ENCODE data around the gene SPATS1.
A peak's percentile ranks its signal among the peaks of the same experiment; 100 is the strongest.

The SPATS1 gene

GRCh38 chr6:44373051-44373450 is 30.6 kb downstream of the SPATS1 start:
- H3K79me2 ChIP-seq (ENCODE audit: insufficient read depth, low read length), result no peaks in the 10 kb centered on the region
- H4K20me1 ChIP-seq (ENCODE audit: insufficient read depth, low read length, poor library complexity, severe bottlenecking), result no peaks in the 10 kb centered on the region
- H3K36me3 ChIP-seq (ENCODE audit: insufficient read depth, low read length), result no peaks in the 10 kb centered on the region
- no peaks in the 10 kb centered on the region for H3K27me3 ChIP-seq (ENCODE audit: insufficient read depth, low read length, poor library complexity, severe bottlenecking)
- no peaks in the 10 kb centered on the region for H3F3A ChIP-seq (ENCODE audit: low read depth)
- H2AFZ ChIP-seq (ENCODE audit: low read length), result 0 out of 2 replicates have a peak overlapping the region, but pooled peaks have one; percentile 54
- no peaks in the 10 kb centered on the region for H3K9me3 ChIP-seq (ENCODE audit: insufficient read depth, low read depth, low read length)
- no peaks in the 10 kb centered on the region for H3K4me1 ChIP-seq (ENCODE audit: insufficient read depth, low read length, poor library complexity, severe bottlenecking)
- TF ChIP-seq EZH2phosphoT487 (IDR thresholded peaks at IDR 0.05; ENCODE audit: borderline replicate concordance) (no peak), CTCF (conservative IDR thresholded peaks at IDR 0.05; ENCODE audit: low read length) (no peak)
- H3K4me2 ChIP-seq (ENCODE audit: low read depth, low read length, poor library complexity, severe bottlenecking), result no peak overlapping the region
- H3K9ac ChIP-seq (ENCODE audit: low read depth, low read length, poor library complexity, severe bottlenecking), result no peak overlapping the region
- no peak overlapping the region for H3K4me3 ChIP-seq (ENCODE audit: low read length, poor library complexity, severe bottlenecking)
- H3K9me2 ChIP-seq (replicated peaks; ENCODE audit: low read depth, low read length), result no peaks in the 10 kb centered on the region

- H3K9me3 ChIP-seq (ENCODE audit: insufficient read depth, low read depth, low read length), result no peaks in the 10 kb centered on the region
- H3K9ac ChIP-seq (ENCODE audit: low read depth, low read length, poor library complexity, severe bottlenecking), result no peak overlapping the region
- no peak overlapping the region; the same call in 1 of the 2 replicates for H2AFZ ChIP-seq (ENCODE audit: low read length)
- no peaks in the 10 kb centered on the region for H3K36me3 ChIP-seq (ENCODE audit: insufficient read depth, low read length)
- no peaks in the 10 kb centered on the region for H3K9me2 ChIP-seq (replicated peaks; ENCODE audit: low read depth, low read length)
- TF ChIP-seq CTCF (conservative IDR thresholded peaks at IDR 0.05; ENCODE audit: low read length), result no peak
- no peak for TF ChIP-seq EZH2phosphoT487 (IDR thresholded peaks at IDR 0.05; ENCODE audit: borderline replicate concordance)
- no peak overlapping the region for H3K4me3 ChIP-seq (ENCODE audit: low read length, poor library complexity, severe bottlenecking)
- no peaks in the 10 kb centered on the region for H3K79me2 ChIP-seq (ENCODE audit: insufficient read depth, low read length)
- H3F3A ChIP-seq (ENCODE audit: low read depth), result no peaks in the 10 kb centered on the region
- no peaks in the 10 kb centered on the region for H3K4me1 ChIP-seq (ENCODE audit: insufficient read depth, low read length, poor library complexity, severe bottlenecking)
- no peaks in the 10 kb centered on the region for H3K27me3 ChIP-seq (ENCODE audit: insufficient read depth, low read length, poor library complexity, severe bottlenecking)
- H4K20me1 ChIP-seq (ENCODE audit: insufficient read depth, low read length, poor library complexity, severe bottlenecking), result no peaks in the 10 kb centered on the region
- no peak overlapping the region for H3K4me2 ChIP-seq (ENCODE audit: low read depth, low read length, poor library complexity, severe bottlenecking)
Observed at GRCh38 chr6:44373787-44374186, 31.3 kb downstream of the SPATS1 start.

- Histone ChIP-seq H3K4me1 (ENCODE audit: insufficient read depth, low read length, poor library complexity, severe bottlenecking) (no peaks in the 10 kb centered on the region), H3K79me2 (ENCODE audit: insufficient read depth, low read length) (no peaks in the 10 kb centered on the region), H3K4me2 (ENCODE audit: low read depth, low read length, poor library complexity, severe bottlenecking) (no peak overlapping the region), H3K9me2 (replicated peaks; ENCODE audit: low read depth, low read length) (no peaks in the 10 kb centered on the region), H3K27me3 (ENCODE audit: insufficient read depth, low read length, poor library complexity, severe bottlenecking) (no peaks in the 10 kb centered on the region), H4K20me1 (ENCODE audit: insufficient read depth, low read length, poor library complexity, severe bottlenecking) (no peaks in the 10 kb centered on the region), H3K36me3 (ENCODE audit: insufficient read depth, low read length) (no peaks in the 10 kb centered on the region), H3K4me3 (ENCODE audit: low read length, poor library complexity, severe bottlenecking) (no peak overlapping the region), H2AFZ (ENCODE audit: low read length) (no peak overlapping the region), H3F3A (ENCODE audit: low read depth) (no peaks in the 10 kb centered on the region), H3K9me3 (ENCODE audit: insufficient read depth, low read depth, low read length) (no peaks in the 10 kb centered on the region), H3K9ac (ENCODE audit: low read depth, low read length, poor library complexity, severe bottlenecking) (no peak overlapping the region)
- TF ChIP-seq CTCF (conservative IDR thresholded peaks at IDR 0.05; ENCODE audit: low read length) (no peak), EZH2phosphoT487 (IDR thresholded peaks at IDR 0.05; ENCODE audit: borderline replicate concordance) (no peak)
Observed at GRCh38 chr6:44375071-44375470, 32.6 kb downstream of the SPATS1 start.

All from Loucy (cell line).